GM12801 (cell line): ENCODE data around the gene ELMO1.

Experiments
- TF ChIP-seq, protein P1 (sequence below): IDR thresholded peaks from one replicate; pipeline ENCODE4 v1.5.1; 2011; ENCODE audit warnings: control low read depth; ENCODE audit not compliant: insufficient read length; ENCODE audit errors: extremely low read depth

The ELMO1 gene

DNA sequence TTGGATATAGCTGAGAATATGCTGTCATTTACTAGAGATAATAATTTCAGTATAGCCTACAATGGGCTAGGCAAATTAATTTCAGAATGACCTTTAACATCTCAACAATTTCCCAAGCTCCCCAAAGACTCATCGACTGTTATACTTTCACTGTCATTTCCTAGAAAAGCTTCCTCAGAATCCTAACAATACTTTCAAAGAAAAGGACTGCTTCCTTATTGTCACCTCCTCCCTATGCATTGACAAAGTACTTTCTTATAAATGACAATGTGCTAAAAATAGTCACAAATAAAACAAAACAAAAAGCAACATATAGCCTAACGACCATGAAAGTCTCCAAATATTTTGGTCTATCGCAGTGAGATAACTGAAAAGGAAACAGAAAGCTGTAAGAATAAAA is 272.6 kb downstream of the ELMO1 start:
- TF ChIP-seq, protein P1, sequence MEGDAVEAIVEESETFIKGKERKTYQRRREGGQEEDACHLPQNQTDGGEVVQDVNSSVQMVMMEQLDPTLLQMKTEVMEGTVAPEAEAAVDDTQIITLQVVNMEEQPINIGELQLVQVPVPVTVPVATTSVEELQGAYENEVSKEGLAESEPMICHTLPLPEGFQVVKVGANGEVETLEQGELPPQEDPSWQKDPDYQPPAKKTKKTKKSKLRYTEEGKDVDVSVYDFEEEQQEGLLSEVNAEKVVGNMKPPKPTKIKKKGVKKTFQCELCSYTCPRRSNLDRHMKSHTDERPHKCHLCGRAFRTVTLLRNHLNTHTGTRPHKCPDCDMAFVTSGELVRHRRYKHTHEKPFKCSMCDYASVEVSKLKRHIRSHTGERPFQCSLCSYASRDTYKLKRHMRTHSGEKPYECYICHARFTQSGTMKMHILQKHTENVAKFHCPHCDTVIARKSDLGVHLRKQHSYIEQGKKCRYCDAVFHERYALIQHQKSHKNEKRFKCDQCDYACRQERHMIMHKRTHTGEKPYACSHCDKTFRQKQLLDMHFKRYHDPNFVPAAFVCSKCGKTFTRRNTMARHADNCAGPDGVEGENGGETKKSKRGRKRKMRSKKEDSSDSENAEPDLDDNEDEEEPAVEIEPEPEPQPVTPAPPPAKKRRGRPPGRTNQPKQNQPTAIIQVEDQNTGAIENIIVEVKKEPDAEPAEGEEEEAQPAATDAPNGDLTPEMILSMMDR, result no peak

DNA sequence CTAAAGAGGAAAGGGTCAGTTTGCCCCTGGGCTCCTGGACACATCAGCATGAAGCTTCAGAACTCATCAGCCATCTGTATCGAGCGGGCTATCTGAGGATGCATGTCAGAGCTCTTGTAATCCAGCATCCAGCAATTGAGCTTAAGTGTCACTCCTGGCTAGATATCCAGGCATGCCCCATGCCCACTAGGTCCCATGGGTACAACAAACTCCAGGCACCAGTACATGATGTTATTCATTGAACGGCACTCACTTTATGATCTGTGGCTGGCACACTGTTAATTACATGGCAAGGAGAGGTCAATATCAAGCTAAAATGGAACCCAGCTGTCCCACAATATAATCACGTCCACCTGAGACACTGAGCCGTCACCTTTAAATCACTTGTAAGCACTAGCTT is 274.2 kb downstream of the ELMO1 start:
- TF ChIP-seq, protein P1, result no peak

DNA sequence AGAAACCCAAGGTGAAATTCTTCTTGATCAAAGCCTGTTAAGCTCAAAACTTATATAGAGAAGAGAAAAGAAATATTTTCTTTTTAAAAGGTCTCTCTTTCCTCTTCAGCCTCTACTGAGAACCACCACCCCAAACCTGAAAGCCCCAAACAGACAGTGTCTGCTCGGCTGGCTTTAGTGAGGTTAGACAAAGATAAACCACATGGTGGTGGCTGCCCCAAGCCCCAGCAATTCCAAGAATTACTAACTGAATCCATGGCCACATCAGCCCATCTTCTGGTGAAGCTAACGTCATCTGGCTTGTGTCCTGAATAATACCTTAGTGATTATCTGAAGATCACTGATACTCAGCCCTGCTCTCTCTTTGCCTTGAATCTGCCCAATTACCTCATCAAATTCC is 275.0 kb downstream of the ELMO1 start:
- TF ChIP-seq, protein P1, result no peak

DNA sequence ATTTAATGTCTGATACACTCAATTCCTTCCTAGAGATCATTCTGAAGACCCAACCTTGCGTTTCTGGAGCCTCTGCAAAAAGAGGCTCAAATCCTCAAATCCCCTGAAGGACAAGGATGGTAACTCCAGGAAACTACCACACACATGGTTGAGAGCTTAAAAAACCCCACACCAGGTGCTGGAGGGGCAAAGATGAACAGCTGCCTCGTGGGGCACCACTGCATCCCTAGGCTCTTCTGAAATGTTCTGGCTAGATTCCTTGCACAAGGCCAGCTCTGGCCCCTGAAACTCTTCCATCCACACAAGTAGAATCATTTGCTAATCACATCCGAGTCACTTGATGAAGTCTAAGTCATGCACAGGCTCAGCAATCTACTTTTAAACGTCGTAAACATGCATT is 286.6 kb downstream of the ELMO1 start:
- TF ChIP-seq, protein P1, result no peak

DNA sequence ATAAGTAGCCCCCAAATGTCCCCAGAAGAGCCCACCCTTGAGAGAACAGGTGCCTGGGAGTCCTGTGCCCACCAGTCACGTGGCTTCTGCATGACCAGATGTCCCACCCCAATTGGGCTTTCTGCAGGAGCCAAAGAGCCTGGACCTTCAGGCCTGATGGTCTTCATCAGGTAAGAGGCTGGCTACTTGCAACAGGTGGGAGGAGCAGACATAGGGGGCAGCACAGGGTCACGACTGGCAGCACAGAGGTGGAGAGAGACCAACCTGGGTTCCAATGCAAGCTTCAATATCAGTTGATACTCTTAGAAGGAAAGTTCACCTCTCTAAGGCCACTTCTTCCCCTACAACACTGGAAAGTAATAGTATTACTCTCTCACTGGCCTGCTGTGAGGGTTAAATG is 288.0 kb downstream of the ELMO1 start:
- TF ChIP-seq, protein P1, result no peak

DNA sequence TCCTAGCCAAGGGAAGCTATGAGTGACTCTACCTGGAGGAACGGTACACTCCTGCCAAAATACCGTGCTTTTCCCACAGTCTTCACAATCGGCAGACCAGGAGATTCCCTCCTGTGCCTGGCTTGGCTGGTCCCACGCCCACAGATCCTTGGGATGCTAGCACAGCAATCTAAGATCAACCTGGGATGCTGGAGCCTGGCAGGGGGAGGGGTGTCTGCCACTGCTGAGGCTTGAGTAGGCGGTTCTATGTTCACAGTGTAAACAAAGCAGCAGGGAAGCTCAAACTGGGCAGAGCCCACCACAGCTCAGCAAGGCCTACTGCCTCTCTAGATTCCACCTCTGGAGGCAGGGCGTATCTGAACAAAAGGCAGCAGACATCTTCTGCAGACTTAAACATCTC is 295.3 kb downstream of the ELMO1 start:
- TF ChIP-seq, protein P1, result no peak

DNA sequence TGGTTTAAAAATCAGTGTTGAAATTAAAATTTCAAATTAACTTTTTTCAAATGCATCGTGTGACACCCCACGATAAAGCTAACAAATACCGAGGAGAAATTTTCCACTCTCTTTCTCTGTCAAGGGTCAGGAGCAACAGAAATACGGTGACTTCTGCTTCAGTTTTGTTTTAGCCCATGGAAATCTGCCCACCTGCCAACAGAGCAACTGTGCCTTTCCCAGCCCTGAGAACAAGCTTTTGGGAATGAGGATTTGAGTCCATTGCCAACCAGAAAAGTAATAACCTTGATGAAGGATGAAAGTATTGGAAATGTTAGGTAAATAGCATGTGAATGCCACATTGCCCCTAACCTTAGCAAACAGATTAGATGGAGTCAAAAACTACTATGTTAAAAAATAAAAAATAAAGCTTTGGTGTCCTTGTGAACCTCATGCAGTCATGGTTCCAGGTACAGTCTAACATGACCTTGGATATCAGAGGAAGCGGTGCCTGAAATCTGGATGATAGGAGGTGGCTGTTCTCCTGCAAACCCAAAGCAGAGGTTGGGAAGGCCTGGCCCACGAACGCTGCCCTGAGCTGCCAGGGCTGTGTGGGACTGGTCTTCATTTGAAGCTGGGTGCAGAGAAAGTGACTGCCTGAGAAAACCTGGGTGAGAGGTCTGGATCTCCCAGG is 296.8 kb downstream of the ELMO1 start:
- TF ChIP-seq, protein P1, result no peak

DNA sequence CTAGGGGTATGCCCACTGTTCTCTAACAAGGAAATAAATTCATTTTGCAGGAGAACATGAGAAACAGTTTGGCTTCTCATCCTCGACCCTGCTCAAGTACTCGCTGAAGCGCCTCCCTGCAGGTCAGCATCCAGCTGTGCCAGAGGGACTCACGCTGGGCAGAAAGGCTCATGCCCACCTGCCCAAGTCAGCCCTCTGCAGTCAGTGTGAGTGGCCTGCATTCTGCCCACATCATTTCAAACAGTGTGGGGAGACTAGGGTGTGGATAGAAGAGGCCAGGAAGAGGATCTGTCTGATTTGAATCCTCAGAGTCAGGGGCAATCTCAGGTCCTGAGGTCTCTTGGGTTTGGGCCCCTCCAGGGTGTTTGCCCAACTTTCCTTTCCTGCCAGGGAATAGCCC is 297.8 kb downstream of the ELMO1 start:
- TF ChIP-seq, protein P1, result no peak
